GM10248 (cell line): Measurements from ENCODE around the gene TPP2.

Source experiments
- CTCF ChIA-PET: fragments of 300-600 bp; sonication (Branson Sonifier 250); formaldehyde crosslinking; extraction: SDS; loops from one replicate; lab custom pipeline; 2021; ENCODE audit warnings: antibody characterized with exemption; lab: Yijun Ruan, JAX
- POLR2A ChIA-PET: fragments of 350-650 bp; sonication (Branson Sonifier 250); formaldehyde crosslinking; extraction: SDS; loops from one replicate; lab custom pipeline; 2020; ENCODE audit warnings: antibody characterized with exemption; lab: Yijun Ruan, JAX
- DNase-seq: peaks from one replicate; pipeline ENCODE4 v3.0.0; 2012; ENCODE audit errors: extremely low spot score
- CTCF ChIP-seq: IDR thresholded peaks from 2 replicates; pipeline ENCODE4 v1.5.1; 2012; ENCODE audit warnings: mild to moderate bottlenecking, low read depth; ENCODE audit errors: extremely low read depth, missing control alignments, control extremely low read depth

TPP2 gene

GRCh38 chr13:102694937-102695336, 98.2 kb downstream of the TPP2 start, which contains the start of gene METTL21C:
Gene METTL21C, minus strand, starts transcription at chr13:102695044. Its CDS starts 546 bp downstream, at chr13:102694498.
- DNase-seq: no peak
- no peak for TF ChIP-seq CTCF
- ChIA-PET POLR2A (no interaction called here), CTCF (interaction anchor here (1.2 kb wide), 1 partner anchor 9 kb away, joined by 3 read pairs; no protein-coding TSS in a partner anchor)

- no peak for TF ChIP-seq CTCF
- CTCF ChIA-PET: no interaction called here
- DNase-seq: no peak
- POLR2A ChIA-PET: no interaction called here
These were observed 99.7 kb downstream of the TPP2 start for GRCh38 chr13:102696465-102696864.

- no peak for DNase-seq
- CTCF ChIA-PET: no interaction called here
- no peak for TF ChIP-seq CTCF
- POLR2A ChIA-PET: no interaction called here
These were observed 100.5 kb downstream of the TPP2 start for GRCh38 chr13:102697264-102697663.

GRCh38 chr13:102697929-102698648, 101.3 kb downstream of the TPP2 start:
- CTCF ChIA-PET: interaction anchor here (1.1 kb wide), 1 partner anchor 9 kb away, joined by 3 read pairs; no protein-coding TSS in a partner anchor
- no peak for TF ChIP-seq CTCF
- POLR2A ChIA-PET: no interaction called here
- DNase-seq: no peak

- CTCF ChIA-PET: interaction anchor here (1.1 kb wide), 1 partner anchor 10 kb away, joined by 3 read pairs; no protein-coding TSS in a partner anchor
- no peak for DNase-seq
- POLR2A ChIA-PET: no interaction called here
- TF ChIP-seq CTCF: no peak
These were observed 101.8 kb downstream of the TPP2 start for GRCh38 chr13:102698649-102698980.

GRCh38 chr13:102699504-102699903, 102.7 kb downstream of the TPP2 start:
- POLR2A ChIA-PET: no interaction called here
- no peak for TF ChIP-seq CTCF
- CTCF ChIA-PET: no interaction called here
- DNase-seq: no peak
